GM21447 (cell line): ENCODE measurements around the gene IL1R2.

ENCODE experiments used
- ATAC-seq: cut with Tn5 transposase; IDR thresholded peaks from one replicate; pipeline ENCODE4 v1.9.1; 2021; ENCODE audit not compliant: unreplicated experiment

Gene IL1R2

DNA sequence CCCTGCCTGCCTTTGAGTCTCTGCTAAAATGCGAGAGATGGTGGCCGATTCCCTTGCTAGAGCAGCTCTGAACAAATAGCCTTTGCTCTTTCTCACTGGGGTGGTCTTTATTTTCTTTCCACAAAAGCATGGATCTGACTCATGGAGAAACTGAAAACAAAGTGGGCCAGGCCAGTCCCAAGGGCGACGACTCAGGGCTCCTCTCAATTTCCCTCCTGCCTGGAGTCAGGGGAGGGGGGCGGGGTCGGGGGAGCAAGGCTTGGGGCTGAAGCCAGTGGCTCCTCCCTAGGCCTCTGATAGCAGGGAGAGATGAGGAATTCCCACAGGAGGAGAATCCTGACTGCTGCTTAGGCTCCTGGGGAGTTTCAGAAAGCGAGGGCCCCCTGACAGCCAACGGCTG is 17.1 kb upstream of the IL1R2 start:
- ATAC-seq, result no peak

- ATAC-seq, result no peak
These were observed 16.4 kb upstream of the IL1R2 start for GRCh38 chr2:101975171-101975870.

DNA sequence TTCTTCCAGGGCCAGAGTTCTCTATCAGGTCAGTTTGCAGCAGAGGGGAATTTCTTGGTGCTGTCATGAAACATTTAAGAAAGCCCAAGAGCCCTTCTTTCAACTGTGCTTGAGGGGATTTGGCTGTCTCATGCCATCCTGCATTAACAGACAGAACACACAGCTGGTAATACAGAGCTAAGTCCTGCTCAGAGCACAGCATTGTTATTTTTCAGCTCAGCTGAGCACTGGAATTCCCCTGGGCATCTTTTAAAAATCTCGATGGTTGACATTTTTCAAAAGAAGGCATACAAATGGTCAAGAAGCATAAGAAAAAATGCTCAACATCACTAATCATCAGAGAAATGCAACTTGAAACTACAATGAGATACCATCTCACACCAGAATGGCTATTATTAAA is 14.9 kb upstream of the IL1R2 start:
- ATAC-seq, result no peak

DNA sequence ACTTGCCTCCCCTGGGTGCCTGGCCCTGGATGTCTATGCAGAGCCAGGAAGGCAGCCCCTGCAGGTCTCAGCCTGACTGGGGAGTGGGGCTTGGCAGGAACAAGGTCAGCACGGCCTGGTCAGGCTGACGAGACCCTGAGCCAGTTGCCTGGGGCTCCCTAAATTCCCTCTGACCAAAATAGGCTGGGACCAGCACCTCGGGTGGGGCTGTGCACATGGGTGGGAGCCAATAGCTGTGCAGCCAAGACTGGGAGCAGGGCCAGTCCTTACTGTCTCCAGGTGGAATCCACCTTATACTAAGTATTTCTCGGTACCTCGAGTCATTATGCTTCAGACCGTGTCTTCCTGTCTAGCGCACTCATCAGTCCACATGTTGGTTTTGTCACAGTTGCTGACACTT is 11.4 kb upstream of the IL1R2 start:
- no peak for ATAC-seq

GRCh38 chr2:101981066-101981465 is 10.7 kb upstream of the IL1R2 start:
- no peak for ATAC-seq

GRCh38 chr2:101981504-101981903 is 10.3 kb upstream of the IL1R2 start:
- no peak for ATAC-seq

DNA sequence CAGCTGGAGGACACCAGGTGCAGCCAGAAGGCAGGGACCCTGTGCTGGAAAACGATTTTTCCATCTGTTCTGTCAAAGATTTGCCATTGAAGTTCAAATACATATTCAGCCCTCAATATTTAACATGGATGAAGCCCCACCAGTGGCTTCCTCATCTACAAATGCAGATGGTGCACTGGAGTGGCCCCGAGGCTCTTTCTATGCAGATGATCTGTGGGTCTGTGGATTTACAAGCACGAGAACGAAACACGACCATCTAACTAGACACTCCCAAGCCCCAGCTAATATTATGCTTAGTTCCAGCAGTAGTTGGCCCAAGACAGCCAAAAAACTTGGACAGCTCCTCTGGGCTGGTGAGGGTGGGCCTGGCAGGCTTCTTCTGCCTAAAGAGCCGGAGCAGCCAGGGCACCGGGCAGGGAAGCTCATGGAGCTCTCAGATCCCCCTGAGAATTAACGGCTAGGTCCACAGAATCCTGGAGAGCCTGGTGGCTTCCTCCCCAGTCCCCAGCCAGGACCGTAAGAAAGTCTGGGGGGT is 9.2 kb upstream of the IL1R2 start:
- ATAC-seq, result no peak

DNA sequence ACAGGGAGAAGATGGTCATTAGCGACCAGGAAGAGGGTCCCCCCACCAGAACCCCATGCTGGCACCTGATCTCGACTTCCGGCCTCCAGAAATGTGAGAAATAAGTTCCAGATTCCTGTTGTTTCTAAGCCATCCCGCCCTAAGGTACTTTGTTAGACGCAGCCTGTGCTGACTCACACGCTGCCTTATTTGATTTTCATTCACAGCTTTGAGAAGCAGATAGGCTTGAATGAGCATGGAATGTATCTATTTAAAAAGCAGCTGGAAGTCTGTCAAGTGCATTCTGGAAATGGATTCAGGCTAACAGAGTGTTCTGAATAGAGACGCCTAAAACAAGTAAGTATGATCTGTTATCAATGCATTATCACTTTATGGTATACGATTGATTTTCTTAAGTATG is 8.3 kb upstream of the IL1R2 start:
- ATAC-seq, result no peak

DNA sequence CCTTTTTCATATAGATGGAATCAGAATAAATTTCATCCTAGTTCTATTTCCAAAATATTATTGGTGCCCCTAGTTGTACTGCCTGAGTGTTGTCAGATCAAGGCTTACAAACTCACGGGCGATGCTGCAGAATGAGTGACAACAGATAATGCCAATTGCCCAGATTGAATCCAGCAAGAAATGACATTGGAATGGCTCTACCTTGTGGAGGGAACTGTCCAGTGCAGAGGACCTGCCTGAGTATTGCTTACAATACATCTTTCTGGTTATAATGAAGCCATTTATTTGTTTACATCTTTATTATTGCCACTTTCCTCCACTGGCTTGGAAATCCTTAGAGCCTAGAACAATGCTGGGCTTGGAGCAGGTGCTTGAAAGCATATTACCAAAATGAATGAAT is 7.8 kb upstream of the IL1R2 start:
- ATAC-seq, result no peak

GRCh38 chr2:101984656-101985055 is 7.1 kb upstream of the IL1R2 start:
- no peak for ATAC-seq

DNA sequence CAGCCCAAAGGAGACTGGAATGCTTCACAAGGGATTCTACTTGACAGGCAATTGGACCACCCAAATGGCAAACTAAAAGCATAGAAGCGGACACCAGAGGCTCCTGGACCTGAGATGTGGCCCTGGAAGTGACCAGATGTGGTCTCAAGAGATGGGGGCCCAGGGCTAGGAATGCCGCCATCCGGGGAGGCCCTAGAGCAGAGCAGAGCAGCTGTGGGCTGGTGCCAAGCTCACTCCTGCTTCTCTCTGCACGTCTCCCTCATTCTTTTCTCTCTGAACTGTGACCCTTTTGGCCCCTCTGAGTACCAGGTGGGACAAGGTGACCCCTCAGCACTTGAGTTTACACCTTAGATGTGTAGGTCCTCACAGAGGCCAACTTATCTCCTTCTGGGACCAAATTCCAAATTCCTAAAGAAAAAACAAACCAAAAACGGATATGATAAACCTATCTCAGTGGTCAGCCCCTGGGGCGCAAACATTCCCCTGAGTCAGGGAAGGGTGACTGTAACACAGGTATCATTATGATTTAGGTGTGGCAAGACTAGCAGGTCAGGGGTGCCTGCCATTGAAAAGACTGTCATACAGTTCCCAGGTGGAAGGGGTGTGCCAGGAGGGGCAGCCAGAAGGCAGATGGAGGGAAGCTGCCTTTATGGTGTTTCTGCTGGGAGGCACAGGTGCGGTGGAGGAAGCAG is 6.5 kb upstream of the IL1R2 start:
- ATAC-seq, result no peak

- ATAC-seq, result no peak
These were observed 6.0 kb upstream of the IL1R2 start for GRCh38 chr2:101985793-101986164.

DNA sequence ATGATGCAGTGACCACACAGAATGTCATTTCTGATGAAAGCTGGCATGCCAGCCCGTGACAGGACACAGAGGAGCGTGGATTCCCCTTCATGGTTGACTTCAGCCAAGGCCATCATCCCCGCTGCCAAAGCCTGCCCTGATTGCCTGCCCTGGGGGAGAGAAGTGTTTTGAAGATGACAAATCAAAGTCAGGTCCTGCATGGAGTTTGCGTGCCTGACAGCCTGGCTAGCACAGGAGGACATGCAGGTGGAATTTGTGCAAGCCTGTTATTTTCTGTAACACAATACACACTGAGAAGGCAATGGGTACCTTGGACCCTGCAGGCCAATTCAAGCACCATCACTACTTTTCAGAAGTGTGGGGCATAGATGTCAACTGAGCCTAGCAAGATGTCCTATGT is 5.4 kb upstream of the IL1R2 start:
- no peak for ATAC-seq

DNA sequence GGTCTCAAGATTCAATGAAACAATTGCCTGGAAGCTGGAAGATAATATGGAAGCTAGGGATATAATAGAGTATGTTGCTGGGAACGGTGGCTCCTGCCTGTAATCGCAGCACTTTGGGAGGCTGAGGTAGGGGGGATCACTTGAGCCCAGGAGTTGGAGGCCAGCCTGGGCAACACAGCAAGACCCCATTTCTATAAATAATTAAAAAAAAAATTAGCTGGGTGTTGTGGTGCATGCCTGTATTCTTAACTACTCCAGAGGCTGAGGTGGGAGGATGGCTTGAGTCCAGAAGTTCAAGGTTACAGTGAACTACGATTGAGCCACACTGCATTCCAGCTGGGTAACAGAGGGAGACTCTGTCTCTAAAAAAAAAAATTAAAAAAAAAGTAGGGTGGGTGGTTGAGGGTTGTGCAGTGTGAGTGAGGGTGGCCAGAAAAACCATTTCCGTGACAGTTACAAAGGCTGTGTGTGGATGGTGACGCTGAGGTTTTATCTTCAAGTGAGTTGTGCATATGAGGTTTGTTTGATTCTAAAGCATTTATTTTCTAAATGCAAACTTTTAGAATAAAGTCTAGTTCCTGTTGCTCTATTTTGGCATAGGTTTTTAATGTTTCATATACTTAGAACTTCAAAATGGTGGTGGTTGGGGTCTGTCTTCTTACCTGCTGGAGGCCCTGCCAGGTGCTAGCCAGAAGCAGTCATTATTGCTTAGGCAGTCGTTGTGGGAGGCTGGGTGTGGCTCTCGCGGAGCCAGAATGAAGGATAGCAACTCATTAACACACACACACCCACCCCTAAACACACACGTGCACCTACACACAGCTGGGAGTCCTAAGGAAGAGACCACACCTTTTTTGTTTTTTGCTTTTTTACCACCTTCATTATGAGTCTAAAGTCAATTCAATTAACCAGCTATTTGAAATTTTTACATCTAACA is 4.7 kb upstream of the IL1R2 start:
- no peak for ATAC-seq

DNA sequence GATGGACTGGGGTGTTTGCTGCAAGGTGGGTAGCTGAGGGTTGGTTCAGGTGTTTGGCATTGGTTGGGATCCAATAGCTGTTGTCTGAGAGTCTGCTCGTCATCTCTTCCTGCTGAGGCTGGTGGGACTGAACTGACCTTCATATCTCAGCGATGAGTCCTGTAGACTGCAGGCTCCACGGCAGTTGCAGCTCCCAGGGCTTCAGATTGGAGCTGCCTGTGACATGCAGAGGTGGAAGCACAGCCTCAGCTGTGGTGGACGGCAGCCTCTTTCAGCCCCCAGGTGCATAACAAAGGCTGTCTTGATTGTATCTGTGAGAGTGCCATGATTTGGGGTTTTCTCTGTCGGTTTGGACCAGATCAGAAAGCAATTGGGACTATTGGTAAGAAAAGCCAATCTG is 3.9 kb upstream of the IL1R2 start:
- ATAC-seq, result no peak

DNA sequence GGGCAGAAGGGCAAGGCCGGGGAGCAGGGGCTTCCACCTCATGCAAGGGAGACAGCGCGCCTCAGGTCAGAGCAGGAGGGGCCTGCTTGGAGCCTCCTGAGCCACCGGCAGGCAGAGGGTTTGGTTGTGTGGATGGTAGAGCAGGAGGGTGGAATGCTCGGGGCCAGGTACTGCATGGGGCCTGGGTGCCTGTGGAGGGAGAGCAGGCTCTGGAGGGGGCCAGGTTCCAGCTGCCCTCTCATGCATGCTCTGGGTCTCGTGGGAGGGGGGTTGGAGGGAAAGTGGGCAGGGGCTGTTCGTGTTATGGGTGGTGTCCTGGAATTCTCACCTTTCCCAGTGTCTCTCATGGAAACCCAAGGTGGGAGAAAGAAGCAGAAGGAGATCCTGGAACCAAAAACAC is 3.2 kb upstream of the IL1R2 start:
- no peak for ATAC-seq

- ATAC-seq, result no peak
These were observed 1.9 kb upstream of the IL1R2 start for GRCh38 chr2:101989740-101990460.

DNA sequence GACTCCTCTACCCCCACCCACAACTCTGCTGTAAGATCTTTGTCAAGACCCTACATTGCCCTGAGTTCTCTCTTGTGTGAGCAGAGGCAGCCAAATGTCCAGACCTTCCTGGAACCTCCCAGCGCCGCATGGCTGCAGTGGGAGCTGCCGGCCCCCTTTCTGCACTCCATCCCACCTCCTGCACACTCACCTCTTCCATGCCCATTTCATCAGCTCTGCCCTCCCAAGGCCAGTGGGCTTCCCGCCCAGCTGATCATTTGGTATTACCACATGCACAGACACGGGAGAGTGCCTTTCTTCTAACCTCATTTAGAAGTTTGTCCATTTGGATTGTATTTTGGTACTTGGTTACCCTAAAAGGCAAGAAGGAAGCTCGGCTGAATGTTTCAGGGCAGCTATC is 2.0 kb downstream of the IL1R2 start:
- no peak for ATAC-seq

- ATAC-seq, result no peak
These were observed 3.3 kb downstream of the IL1R2 start for GRCh38 chr2:101995019-101995418.

- ATAC-seq, result no peak
These were observed 4.0 kb downstream of the IL1R2 start for GRCh38 chr2:101995804-101996203.

DNA sequence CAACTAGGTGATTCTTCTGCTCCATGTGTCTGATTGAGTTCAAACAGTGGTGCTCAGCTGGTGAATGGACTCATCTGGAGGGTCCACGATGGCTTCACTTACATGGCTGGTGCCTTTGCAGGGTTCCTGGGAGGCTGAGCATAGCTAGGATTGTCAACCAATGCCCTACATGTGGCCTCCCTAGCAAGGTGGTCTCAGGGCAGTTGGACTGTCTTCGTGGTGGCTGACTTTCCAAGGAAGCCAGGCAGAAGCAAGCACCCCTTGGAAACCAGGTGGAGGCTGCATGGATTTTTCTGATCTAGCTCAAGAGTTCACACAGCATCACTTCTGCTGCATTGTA is 6.8 kb downstream of the IL1R2 start:
- ATAC-seq, result no peak
